HCT116 (cell line): Measurements from ENCODE around the gene PPFIA1. TPM values are rescaled to one million over a fixed set of nuclear protein-coding genes. Genes with fewer than 3 reads are reported as not detected.

Experiments
- ATAC-seq: fragments of 200-7000 bp; cut with Tn5 transposase; 2 replicates; pipeline ENCODE4 v1.9.1; 2020; ENCODE audit warnings: mild to moderate bottlenecking, moderate library complexity
- BruUV-seq: library from RNA; stranded (reverse); fragments of 400-500 nt; replicated peaks from 2 replicates; lab custom pipeline; 2021; lab: Mats Ljungman, UMichigan
- CTCF ChIA-PET: fragments of 300-600 bp; sonication (Branson Sonifier 250); formaldehyde crosslinking; loops from one replicate; lab custom pipeline; 2021; ENCODE audit warnings: antibody characterized with exemption; lab: Charles Lee
- POLR2A ChIA-PET: fragments of 300-600, 350-600 bp; sonication (Branson Sonifier 250); formaldehyde crosslinking; loops from one replicate; lab custom pipeline; 2021; ENCODE audit warnings: antibody characterized with exemption; lab: Charles Lee
- RAD21 ChIA-PET, 2 experiments: fragments of 300-600 bp; sonication (Branson Sonifier 250); formaldehyde crosslinking; loops; one replicate each; lab custom pipeline; 2023; ENCODE audit warnings: low total read pairs in 2 of 2; ENCODE audit not compliant: uncharacterized antibody in 2 of 2, unreplicated experiment in 2 of 2, low non-redundant PET in 1 of 2; lab: Charles Lee
- DNase-seq: peaks from one replicate; pipeline ENCODE4 v3.0.0-alpha.2; 2010; ENCODE audit warnings: low read depth, low spot score
- H2AFZ ChIP-seq: fragments of 200-600 bp; shearing (Covaris generic), sonication (generic); 2 replicates; pipeline ENCODE4 v1.6.1; 2017; ENCODE audit warnings: low read depth, mixed run types, mixed read lengths, antibody characterized with exemption, low read length; ENCODE audit not compliant: poor library complexity, severe bottlenecking
- H3K27ac ChIP-seq: 2 replicates; pipeline ENCODE4 v1.5.1; 2012; ENCODE audit warnings: low read depth, low read length
- H3K27me3 ChIP-seq: fragments of 200-600 bp; sonication (generic); 2 replicates; pipeline ENCODE4 v1.6.1; 2016; ENCODE audit warnings: mixed run types, low read length, mixed read lengths; ENCODE audit not compliant: insufficient read depth
- H3K36me3 ChIP-seq, 2 experiments: fragments of 200-500 bp in 1 of 2; fragments of 200-600 bp in 1 of 2; sonication (Bioruptor generic) in 1 of 2; sonication (generic) in 1 of 2; 2 replicates each; pipeline versions ENCODE4 v1.5.1 to v1.6.1; 2014 to 2016; ENCODE audit warnings: low read length in 2 of 2, inconsistent platforms in 1 of 2, mixed read lengths in 1 of 2, mixed run types in 1 of 2; ENCODE audit not compliant: insufficient read depth in 2 of 2, control insufficient read depth in 1 of 2
- H3K4me1 ChIP-seq, 2 experiments: fragments of 200-600 bp in 1 of 2; sonication (generic) in 1 of 2; 2 replicates each; pipeline versions ENCODE4 v1.5.1 to v1.6.1; 2012 to 2017; ENCODE audit warnings: low read length in 2 of 2, inconsistent platforms in 1 of 2, mild to moderate bottlenecking in 1 of 2, mixed read lengths in 1 of 2, mixed run types in 1 of 2, moderate library complexity in 1 of 2; ENCODE audit not compliant: insufficient read depth in 2 of 2, control insufficient read depth in 1 of 2
- H3K4me2 ChIP-seq: fragments of 200-600 bp; sonication (generic); 2 replicates; pipeline ENCODE4 v1.6.1; 2017; ENCODE audit warnings: mixed run types, low read length, mixed read lengths
- H3K4me3 ChIP-seq, 2 experiments: fragments of 200-600 bp in 1 of 2; sonication (generic) in 1 of 2; replicated peaks in 1 of 2; 2 replicates each; pipeline ENCODE4 v1.5.1; 2011 to 2016; ENCODE audit warnings: low read length in 2 of 2, control low read depth in 1 of 2, low read depth in 1 of 2, mild to moderate bottlenecking in 1 of 2, mixed read lengths in 1 of 2, mixed run types in 1 of 2
- H3K79me2 ChIP-seq: fragments of 200-600 bp; sonication (generic); 2 replicates; pipeline ENCODE4 v1.6.1; 2017; ENCODE audit warnings: mild to moderate bottlenecking, mixed run types, low read length, moderate library complexity, mixed read lengths; ENCODE audit not compliant: insufficient read depth
- H3K9ac ChIP-seq: fragments of 200-600 bp; sonication (generic); 2 replicates; pipeline ENCODE4 v1.6.1; 2016; ENCODE audit warnings: low read length, mixed read lengths
- H3K9me2 ChIP-seq: fragments of 200-600 bp; sonication (generic), shearing (Covaris generic); 2 replicates; pipeline ENCODE4 v1.6.1; 2017; ENCODE audit warnings: mixed run types, mild to moderate bottlenecking, moderate library complexity; ENCODE audit not compliant: insufficient read depth
- H3K9me3 ChIP-seq, 2 experiments: fragments of 200-500 bp in 1 of 2; fragments of 200-600 bp in 1 of 2; sonication (Bioruptor generic) in 1 of 2; sonication (generic) in 1 of 2; 2 replicates each; pipeline ENCODE4 v1.6.1; 2014 to 2017; ENCODE audit warnings: low read length in 2 of 2, mixed read lengths in 2 of 2, inconsistent platforms in 1 of 2, low read depth in 1 of 2, mild to moderate bottlenecking in 1 of 2, mixed run types in 1 of 2, moderate library complexity in 1 of 2; ENCODE audit not compliant: control insufficient read depth in 1 of 2, insufficient read depth in 1 of 2
- H4K20me1 ChIP-seq: fragments of 200-600 bp; sonication (generic), shearing (Covaris generic); 2 replicates; pipeline ENCODE4 v1.6.1; 2017; ENCODE audit warnings: mixed run types, mild to moderate bottlenecking, moderate library complexity; ENCODE audit not compliant: insufficient read depth
- ATF3 ChIP-seq: IDR thresholded peaks from 2 replicates; pipeline ENCODE4 v1.6.1; 2012
- CBX3 ChIP-seq: IDR thresholded peaks from 2 replicates; pipeline ENCODE4 v1.6.1; 2012; ENCODE audit warnings: low read depth
- CEBPB ChIP-seq: IDR thresholded peaks from 2 replicates; pipeline ENCODE4 v1.6.1; 2012; ENCODE audit warnings: low read depth
- CTCF ChIP-seq, 3 experiments: fragments of 200-600 bp in 1 of 3; sonication (generic) in 1 of 3; IDR thresholded peaks in 2 of 3; conservative IDR thresholded peaks in 1 of 3; 2 replicates each; pipeline ENCODE4 v1.5.1; 2012 to 2017; ENCODE audit warnings: low read depth in 2 of 3, low read length in 2 of 3, antibody characterized with exemption in 1 of 3, borderline replicate concordance in 1 of 3, control low read depth in 1 of 3, mild to moderate bottlenecking in 1 of 3, mixed read lengths in 1 of 3, mixed run types in 1 of 3, moderate library complexity in 1 of 3; ENCODE audit not compliant: insufficient read depth in 1 of 3
- EZH2 ChIP-seq: fragments of 200-600 bp; sonication (generic); IDR thresholded peaks from 2 replicates; pipeline ENCODE4 v1.6.1; 2017; ENCODE audit warnings: antibody characterized with exemption, mixed run types
- EZH2phosphoT487 ChIP-seq: fragments of 200-600 bp; IDR thresholded peaks from 2 replicates; pipeline ENCODE4 v1.6.1; 2018; ENCODE audit warnings: antibody characterized with exemption, borderline replicate concordance
- JUND ChIP-seq: IDR thresholded peaks from 2 replicates; pipeline ENCODE4 v1.6.1; 2012
- RAD21 ChIP-seq: IDR thresholded peaks from 2 replicates; pipeline ENCODE4 v1.6.1; 2012; ENCODE audit warnings: low read depth, mild to moderate bottlenecking
- SIN3A ChIP-seq: IDR thresholded peaks from 2 replicates; pipeline ENCODE4 v1.6.1; 2012; ENCODE audit warnings: low read depth
- YY1 ChIP-seq: IDR thresholded peaks from 2 replicates; pipeline ENCODE4 v1.6.1; 2011; ENCODE audit warnings: low read length, low read depth, moderate library complexity, mild to moderate bottlenecking; ENCODE audit not compliant: insufficient replicate concordance; ENCODE audit errors: extremely low read depth
- ZFX ChIP-seq: fragments of 450-650 bp; IDR thresholded peaks from 2 replicates; pipeline ENCODE4 v1.6.1; 2017
- intact Hi-C: fragments of 100-400 bp; cut with micrococcal nuclease; formaldehyde crosslinking; loops from 2 replicates; pipeline ENCODE4 v1.10.0; 2022
- total RNA-seq: library from RNA; stranded (reverse); gene quantifications from one replicate; pipeline ENCODE4 v1.2.1, GENCODE V29; 2021; ENCODE audit not compliant: unreplicated experiment

PPFIA1 gene
- total RNA-seq, 1 experiment from 2014 or later: 48.6 TPM

GRCh38 chr11:70339066-70339465 lies 68.6 kb downstream of the PPFIA1 start:
- ATAC-seq: no peak
- no peaks in the 10 kb centered on the region for H3K4me1 ChIP-seq
- no peak for DNase-seq
- H3K79me2 ChIP-seq: no peaks in the 10 kb centered on the region
- no peak overlapping the region for H3K9ac ChIP-seq
- H3K27ac ChIP-seq: no peak overlapping the region
- H3K36me3 ChIP-seq: peaks cover 54 to 56% of the 10 kb centered on the region in 2 experiments; a peak in 3 of 4 replicates
- POLR2A ChIA-PET: no interaction called here
- no TSS peak for BruUV-seq
- CTCF ChIA-PET: no interaction called here
- H3K9me2 ChIP-seq: no peaks in the 10 kb centered on the region
- RAD21 ChIA-PET: no interaction called here
- no peaks in the 10 kb centered on the region for H3K27me3 ChIP-seq
- TF ChIP-seq CEBPB (no peak), YY1 (no peak), CBX3 (no peak)
- intact Hi-C loops: no loop called here
- H3K4me2 ChIP-seq: no peak overlapping the region
- no peak overlapping the region for H3K4me3 ChIP-seq
- H4K20me1 ChIP-seq: no peaks in the 10 kb centered on the region
- no peaks in the 10 kb centered on the region for H3K9me3 ChIP-seq
- H2AFZ ChIP-seq: no peak overlapping the region

GRCh38 chr11:70341881-70342429 lies 71.5 kb downstream of the PPFIA1 start:
- TF ChIP-seq CTCF (IDR thresholded peaks at IDR 0.05 in 2 of 3, conservative IDR thresholded peaks at IDR 0.05 in 1 of 3; ENCODE audit: borderline replicate concordance in 1 of 3, insufficient read depth in 1 of 3, low read depth in 2 of 3, low read length in 2 of 3) (no peak), EZH2 (no peak), JUND (no peak), ZFX (no peak), SIN3A (no peak), EZH2phosphoT487 (no peak), ATF3 (no peak), RAD21 (no peak)
- no TSS peak for BruUV-seq
- RAD21 ChIA-PET: no interaction called here
- no peaks in the 10 kb centered on the region for H3K9me2 ChIP-seq
- CTCF ChIA-PET: no interaction called here
- H3K4me1 ChIP-seq: no peaks in the 10 kb centered on the region
- no peak overlapping the region for H3K4me2 ChIP-seq
- H3K9me3 ChIP-seq: no peaks in the 10 kb centered on the region
- POLR2A ChIA-PET: no interaction called here
- H2AFZ ChIP-seq: no peak overlapping the region
- peaks cover 42 to 44% of the 10 kb centered on the region in 2 experiments; a peak in 3 of 4 replicates for H3K36me3 ChIP-seq
- H3K4me3 ChIP-seq: no peak overlapping the region
- no peaks in the 10 kb centered on the region for H3K27me3 ChIP-seq
- no peaks in the 10 kb centered on the region for H3K79me2 ChIP-seq
- intact Hi-C loops: no loop called here
- no peak for DNase-seq
- no peak overlapping the region for H3K27ac ChIP-seq
- no peaks in the 10 kb centered on the region for H4K20me1 ChIP-seq
- no peak; the same call in 1 of the 2 replicates for ATAC-seq
- H3K9ac ChIP-seq: no peak overlapping the region
